HEK293 (cell line): ENCODE measurements around the gene C1QTNF12.

Source experiments
- CTCF ChIA-PET: fragments of 350-600 bp; formaldehyde crosslinking; extraction: SDS; loops from one replicate; lab custom pipeline; 2021; ENCODE audit warnings: antibody characterized with exemption; lab: Yijun Ruan, JAX
- POLR2A ChIA-PET: fragments of 300-600 bp; formaldehyde crosslinking; extraction: SDS; loops from one replicate; lab custom pipeline; 2020; ENCODE audit warnings: antibody characterized with exemption, inconsistent platforms; lab: Yijun Ruan, JAX
- H3K27ac ChIP-seq: fragments of 200-500 bp; sonication (Bioruptor generic); 2 replicates; pipeline ENCODE4 v1.5.1; 2014; ENCODE audit warnings: low read depth, low read length, control low read depth, inconsistent platforms; ENCODE audit errors: extremely low read depth
- H3K36me3 ChIP-seq, 2 experiments: fragments of 200-500 bp in 1 of 2; sonication (Bioruptor generic) in 1 of 2; 1 replicate in 1 of 2; 2 replicates in 1 of 2; pipeline ENCODE4 v1.5.1; 2014 to 2017; ENCODE audit warnings: inconsistent platforms in 2 of 2, low read length in 2 of 2; ENCODE audit not compliant: control insufficient read depth in 2 of 2, insufficient read depth in 1 of 2
- H3K4me1 ChIP-seq: fragments of 200-500 bp; sonication (Bioruptor generic); 2 replicates; pipeline ENCODE4 v1.5.1; 2014; ENCODE audit warnings: mild to moderate bottlenecking, low read length, inconsistent platforms; ENCODE audit not compliant: control insufficient read depth, insufficient read depth
- H3K4me3 ChIP-seq: 2 replicates; pipeline ENCODE4 v1.5.1; 2011; ENCODE audit warnings: low read depth, mild to moderate bottlenecking, control low read depth, low read length, moderate library complexity
- H3K9me3 ChIP-seq: fragments of 200-500 bp; sonication (Bioruptor generic); 2 replicates; pipeline ENCODE4 v1.5.1; 2014; ENCODE audit warnings: low read depth, low read length, inconsistent platforms; ENCODE audit not compliant: control insufficient read depth, insufficient read depth
- BCL11A ChIP-seq: fragments of 450-650 bp; formaldehyde crosslinking; IDR thresholded peaks from 2 replicates; pipeline ENCODE4 v1.5.1; 2016; ENCODE audit warnings: low read depth, missing biosample characterization, missing genetic modification characterization
- BCL11B ChIP-seq: fragments of 450-650 bp; formaldehyde crosslinking; IDR thresholded peaks from 2 replicates; pipeline ENCODE4 v1.5.1; 2016; ENCODE audit warnings: low read depth, missing biosample characterization, missing genetic modification characterization
- ELK4 ChIP-seq: IDR thresholded peaks from 2 replicates; pipeline ENCODE4 v1.6.1; 2011; ENCODE audit warnings: mild to moderate bottlenecking, low read depth, low read length, borderline replicate concordance
- GLIS2 ChIP-seq: fragments of 450-650 bp; formaldehyde crosslinking; IDR thresholded peaks from 2 replicates; pipeline ENCODE4 v1.5.1; 2016; ENCODE audit warnings: missing biosample characterization, missing genetic modification characterization
- PBX3 ChIP-seq: sonication (generic); formaldehyde crosslinking; IDR thresholded peaks from 2 replicates; pipeline ENCODE4 v1.8.1; 2022; ENCODE audit warnings: mild to moderate bottlenecking, moderate library complexity, missing genetic modification reagents
- SCRT2 ChIP-seq: fragments of 450-650 bp; formaldehyde crosslinking; IDR thresholded peaks from 2 replicates; pipeline ENCODE4 v1.5.1; 2016; ENCODE audit warnings: missing biosample characterization, missing genetic modification characterization
- SETDB1 ChIP-seq: IDR thresholded peaks from one replicate; pipeline ENCODE4 v1.6.1; 2017; ENCODE audit warnings: mild to moderate bottlenecking, low read length, moderate library complexity, mixed read lengths; ENCODE audit not compliant: insufficient read length
- SP2 ChIP-seq: fragments of 450-650 bp; formaldehyde crosslinking; IDR thresholded peaks from 2 replicates; pipeline ENCODE4 v1.5.1; 2016; ENCODE audit warnings: missing biosample characterization, missing genetic modification characterization
- ZBTB7A ChIP-seq: fragments of 450-650 bp; formaldehyde crosslinking; IDR thresholded peaks from 2 replicates; pipeline ENCODE4 v1.5.1; 2016; ENCODE audit warnings: low read depth, missing biosample characterization, missing genetic modification characterization
- ZFP69B ChIP-seq: fragments of 450-650 bp; formaldehyde crosslinking; IDR thresholded peaks from 2 replicates; pipeline ENCODE4 v1.5.1; 2016; ENCODE audit warnings: missing biosample characterization, missing genetic modification characterization
- ZNF148 ChIP-seq: fragments of 450-650 bp; formaldehyde crosslinking; IDR thresholded peaks from 2 replicates; pipeline ENCODE4 v1.5.0; 2017; ENCODE audit warnings: missing biosample characterization, missing genetic modification characterization, borderline replicate concordance
- ZNF155 ChIP-seq: fragments of 450-650 bp; formaldehyde crosslinking; IDR thresholded peaks from 2 replicates; pipeline ENCODE4 v1.5.1; 2016; ENCODE audit warnings: missing biosample characterization, missing genetic modification characterization
- ZNF274 ChIP-seq, 2 experiments: fragments of 200-500 bp in 1 of 2; fragments of 450-650 bp in 1 of 2; sonication (Bioruptor generic) in 1 of 2; formaldehyde crosslinking in 1 of 2; IDR thresholded peaks; 2 replicates each; pipeline versions ENCODE4 v1.5.1 to v1.6.1; 2014 to 2016; ENCODE audit warnings: borderline replicate concordance in 1 of 2, inconsistent platforms in 1 of 2, low read length in 1 of 2, missing biosample characterization in 1 of 2, missing genetic modification characterization in 1 of 2
- ZNF302 ChIP-seq: fragments of 450-650 bp; formaldehyde crosslinking; IDR thresholded peaks from 2 replicates; pipeline ENCODE4 v1.5.1; 2016; ENCODE audit warnings: missing biosample characterization, missing genetic modification characterization, low read depth
- ZNF366 ChIP-seq: fragments of 450-650 bp; formaldehyde crosslinking; conservative IDR thresholded peaks from 2 replicates; pipeline ENCODE4 v1.5.1; 2016; ENCODE audit warnings: missing biosample characterization, missing genetic modification characterization
- ZNF426 ChIP-seq: fragments of 450-650 bp; formaldehyde crosslinking; IDR thresholded peaks from 2 replicates; pipeline ENCODE4 v1.5.1; 2017; ENCODE audit warnings: missing biosample characterization, missing genetic modification characterization, mild to moderate bottlenecking, inconsistent platforms, moderate library complexity
- ZNF558 ChIP-seq: fragments of 450-650 bp; formaldehyde crosslinking; IDR thresholded peaks from 2 replicates; pipeline ENCODE4 v1.5.1; 2016; ENCODE audit warnings: missing biosample characterization, missing genetic modification characterization
- ZNF792 ChIP-seq: fragments of 450-650 bp; formaldehyde crosslinking; IDR thresholded peaks from 2 replicates; pipeline ENCODE4 v1.5.1; 2016; ENCODE audit warnings: missing biosample characterization, missing genetic modification characterization
- TF ChIP-seq, protein P1 (sequence below): fragments of 450-650 bp; formaldehyde crosslinking; IDR thresholded peaks from 2 replicates; pipeline ENCODE4 v1.5.1; 2016; ENCODE audit warnings: missing biosample characterization, missing genetic modification characterization

Gene C1QTNF12

GRCh38 chr1:1243266-1243660 lies 3.3 kb downstream of the C1QTNF12 start (continued):
- TF ChIP-seq PBX3 (CRISPR knock-in tag), result no peak
- no peak for TF ChIP-seq ZNF274 (IDR thresholded peaks at IDR 0.05; ENCODE audit: low read length)
- no peak for TF ChIP-seq ZNF274 (tag by site-specific recombination; IDR thresholded peaks at IDR 0.05; ENCODE audit: borderline replicate concordance)
- no peak for TF ChIP-seq ZNF792
- TF ChIP-seq ZBTB7A (tag by site-specific recombination), result 0 out of 2 replicates have a peak, but pooled peaks have one; percentile 53

- no peaks in the 10 kb centered on the region for H3K4me1 ChIP-seq
- H3K9me3 ChIP-seq, result no peaks in the 10 kb centered on the region
- no peaks in the 10 kb centered on the region for H3K36me3 ChIP-seq
- ChIA-PET POLR2A (no interaction called here), CTCF (no interaction called here)
- TF ChIP-seq ZNF426 (no peak), ZNF155 (no peak), ZNF148 (tag by site-specific recombination) (no peak), ELK4 (no peak), BCL11A (peak; percentile 10; the same call in 1 of the 2 replicates), SCRT2 (peak; percentile 57; the same call in 1 of the 2 replicates), SETDB1 (no peak)
- TF ChIP-seq, protein P1, sequence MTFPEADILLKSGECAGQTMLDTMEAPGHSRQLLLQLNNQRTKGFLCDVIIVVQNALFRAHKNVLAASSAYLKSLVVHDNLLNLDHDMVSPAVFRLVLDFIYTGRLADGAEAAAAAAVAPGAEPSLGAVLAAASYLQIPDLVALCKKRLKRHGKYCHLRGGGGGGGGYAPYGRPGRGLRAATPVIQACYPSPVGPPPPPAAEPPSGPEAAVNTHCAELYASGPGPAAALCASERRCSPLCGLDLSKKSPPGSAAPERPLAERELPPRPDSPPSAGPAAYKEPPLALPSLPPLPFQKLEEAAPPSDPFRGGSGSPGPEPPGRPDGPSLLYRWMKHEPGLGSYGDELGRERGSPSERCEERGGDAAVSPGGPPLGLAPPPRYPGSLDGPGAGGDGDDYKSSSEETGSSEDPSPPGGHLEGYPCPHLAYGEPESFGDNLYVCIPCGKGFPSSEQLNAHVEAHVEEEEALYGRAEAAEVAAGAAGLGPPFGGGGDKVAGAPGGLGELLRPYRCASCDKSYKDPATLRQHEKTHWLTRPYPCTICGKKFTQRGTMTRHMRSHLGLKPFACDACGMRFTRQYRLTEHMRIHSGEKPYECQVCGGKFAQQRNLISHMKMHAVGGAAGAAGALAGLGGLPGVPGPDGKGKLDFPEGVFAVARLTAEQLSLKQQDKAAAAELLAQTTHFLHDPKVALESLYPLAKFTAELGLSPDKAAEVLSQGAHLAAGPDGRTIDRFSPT (tag by site-specific recombination), result peak; percentile 34; the same call in 1 of the 2 replicates
- H3K4me3 ChIP-seq, result no peak overlapping the region
- no peak overlapping the region for H3K27ac ChIP-seq
Measured at GRCh38 chr1:1242461-1243265, 3.9 kb downstream of the C1QTNF12 start.

- TF ChIP-seq SP2 (tag by site-specific recombination) (no peak; the same call in 1 of the 2 replicates), ZNF366 (tag by site-specific recombination) (no peak), ZNF302 (tag by site-specific recombination) (no peak), ZNF558 (tag by site-specific recombination) (no peak), BCL11B (tag by site-specific recombination) (0 out of 2 replicates have a peak, but pooled peaks have one; percentile 57), ZFP69B (tag by site-specific recombination) (peak; percentile 67; the same call in 1 of the 2 replicates), ELK4 (no peak), GLIS2 (peak; percentile 22; the same call in 1 of the 2 replicates)
- TF ChIP-seq, all 188 proteins: peak for 3
- Histone ChIP-seq H3K4me3 (no peak overlapping the region), H3K4me1 (no peaks in the 10 kb centered on the region), H3K27ac (no peak overlapping the region), H3K36me3 (no peaks in the 10 kb centered on the region), H3K9me3 (no peaks in the 10 kb centered on the region)
- POLR2A ChIA-PET, result no interaction called here
- CTCF ChIA-PET, result no interaction called here
Measured at GRCh38 chr1:1241588-1242219, 4.8 kb downstream of the C1QTNF12 start.
